Measurements from ENCODE around the gene ECE1.

DNA sequence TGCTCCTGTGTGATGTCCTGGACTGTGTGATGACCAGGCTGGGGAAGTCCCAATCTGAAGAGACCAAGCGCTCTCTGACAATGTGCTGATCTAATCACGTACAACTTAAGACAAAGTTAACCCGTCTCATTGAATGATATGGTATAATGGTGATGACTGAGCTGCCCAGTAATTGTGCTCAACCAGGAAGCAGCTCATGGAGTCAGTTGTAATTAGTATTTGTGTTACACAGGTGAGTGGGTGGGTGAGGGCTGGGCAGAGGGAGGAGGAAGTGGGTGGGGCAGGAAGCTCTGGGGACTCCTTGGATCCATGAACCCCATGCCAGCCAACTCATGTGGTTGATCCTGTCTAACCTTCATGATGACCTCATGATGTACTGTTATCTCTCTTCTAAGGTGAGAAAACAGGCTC, 8.7 kb upstream of the ECE1 start:
- no peak for TF ChIP-seq POLR2A (IDR thresholded peaks at IDR 0.05)
- TF ChIP-seq, protein P1, sequence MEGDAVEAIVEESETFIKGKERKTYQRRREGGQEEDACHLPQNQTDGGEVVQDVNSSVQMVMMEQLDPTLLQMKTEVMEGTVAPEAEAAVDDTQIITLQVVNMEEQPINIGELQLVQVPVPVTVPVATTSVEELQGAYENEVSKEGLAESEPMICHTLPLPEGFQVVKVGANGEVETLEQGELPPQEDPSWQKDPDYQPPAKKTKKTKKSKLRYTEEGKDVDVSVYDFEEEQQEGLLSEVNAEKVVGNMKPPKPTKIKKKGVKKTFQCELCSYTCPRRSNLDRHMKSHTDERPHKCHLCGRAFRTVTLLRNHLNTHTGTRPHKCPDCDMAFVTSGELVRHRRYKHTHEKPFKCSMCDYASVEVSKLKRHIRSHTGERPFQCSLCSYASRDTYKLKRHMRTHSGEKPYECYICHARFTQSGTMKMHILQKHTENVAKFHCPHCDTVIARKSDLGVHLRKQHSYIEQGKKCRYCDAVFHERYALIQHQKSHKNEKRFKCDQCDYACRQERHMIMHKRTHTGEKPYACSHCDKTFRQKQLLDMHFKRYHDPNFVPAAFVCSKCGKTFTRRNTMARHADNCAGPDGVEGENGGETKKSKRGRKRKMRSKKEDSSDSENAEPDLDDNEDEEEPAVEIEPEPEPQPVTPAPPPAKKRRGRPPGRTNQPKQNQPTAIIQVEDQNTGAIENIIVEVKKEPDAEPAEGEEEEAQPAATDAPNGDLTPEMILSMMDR (IDR thresholded peaks at IDR 0.05) = no peak
